ENCODE measurements around the gene HAPLN3. TPM values are rescaled to one million over a fixed set of nuclear protein-coding genes. Genes with fewer than 3 reads are reported as not detected.

The HAPLN3 gene
- total RNA-seq, 4 donors from 2014 or later, result 3.6 to 14.0 (median 5.8) TPM

GRCh38 chr15:88833731-88834100 lies 61.6 kb downstream of the HAPLN3 start:
- DNase-seq, result no peak
- intact Hi-C loops (cut with DNase I), result loop anchor here (10.0 kb wide), 1 partner anchor 209 kb away; the partner anchor contains the start of gene AEN
- Histone ChIP-seq H3K27me3 (no peaks in the 10 kb centered on the region), H3K4me3 (replicated peaks in 1 of 3) (no peak overlapping the region), H3K36me3 (no peaks in the 10 kb centered on the region), H3K27ac (no peak overlapping the region), H3K4me1 (no peaks in the 10 kb centered on the region), H3K9me3 (no peaks in the 10 kb centered on the region)
- no peak for TF ChIP-seq POLR2A (IDR thresholded peaks at IDR 0.05)
- no peak for TF ChIP-seq CTCF (IDR thresholded peaks at IDR 0.05)
- 63 to 69% methylated on average over 8 of the region's 8 CpGs for WGBS, 2 donors

GRCh38 chr15:88832820-88833730 lies 62.3 kb downstream of the HAPLN3 start:
- no peaks in the 10 kb centered on the region for H3K27me3 ChIP-seq
- 73 to 76% methylated on average over 12 of the region's 12 CpGs for WGBS, 2 donors
- no peaks in the 10 kb centered on the region for H3K4me1 ChIP-seq
- H3K4me3 ChIP-seq (replicated peaks in 1 of 3), result no peak overlapping the region
- intact Hi-C loops (cut with DNase I), result loop anchor here (10.0 kb wide), 1 partner anchor 208 kb away; the partner anchor contains the start of gene AEN
- H3K36me3 ChIP-seq, result no peaks in the 10 kb centered on the region
- H3K27ac ChIP-seq, result no peak overlapping the region
- H3K9me3 ChIP-seq, result no peaks in the 10 kb centered on the region
- TF ChIP-seq POLR2A (IDR thresholded peaks at IDR 0.05) (no peak), CTCF (IDR thresholded peaks at IDR 0.05) (no peak)
- no peak for DNase-seq

GRCh38 chr15:88830016-88830415 lies 65.3 kb downstream of the HAPLN3 start:
- intact Hi-C loops (cut with DNase I), result loop anchor here (10.0 kb wide), 1 partner anchor 205 kb away; the partner anchor contains the start of gene AEN
- Histone ChIP-seq H3K36me3 (no peaks in the 10 kb centered on the region), H3K27ac (no peak overlapping the region), H3K9me3 (no peaks in the 10 kb centered on the region), H3K4me3 (replicated peaks in 1 of 3) (no peak overlapping the region), H3K27me3 (no peaks in the 10 kb centered on the region), H3K4me1 (no peaks in the 10 kb centered on the region)
- WGBS, 2 donors, result 66 to 83% methylated on average over 5 of the region's 5 CpGs
- no peak for TF ChIP-seq POLR2A (IDR thresholded peaks at IDR 0.05)
- TF ChIP-seq CTCF (IDR thresholded peaks at IDR 0.05), result no peak
- DNase-seq, result no peak

GRCh38 chr15:88828791-88829190 lies 66.6 kb downstream of the HAPLN3 start:
- intact Hi-C loops (cut with DNase I), result no loop called here
- 73 to 76% methylated on average over 5 of the region's 5 CpGs for WGBS, 2 donors

More at GRCh38 chr15:88828791-88829190, 66.6 kb downstream of the HAPLN3 start:
- no peaks in the 10 kb centered on the region for H3K9me3 ChIP-seq
- no peak overlapping the region for H3K27ac ChIP-seq
- H3K4me1 ChIP-seq, result no peaks in the 10 kb centered on the region
- H3K27me3 ChIP-seq, result no peaks in the 10 kb centered on the region
- no peaks in the 10 kb centered on the region for H3K36me3 ChIP-seq
- TF ChIP-seq POLR2A (IDR thresholded peaks at IDR 0.05) (no peak), CTCF (IDR thresholded peaks at IDR 0.05) (no peak)
- DNase-seq, result no peak
- H3K4me3 ChIP-seq (replicated peaks in 1 of 3), result no peak overlapping the region

Other genes with a start within 250 kb of the HAPLN3 start
- under 1 TPM in 3 of 4 donors, not detected in 1; 0.13 to 0.73 (median 0.25) TPM for gene ACAN, start 92.1 kb downstream of the HAPLN3 start, total RNA-seq
- gene MFGE8, start 17.8 kb upstream of the HAPLN3 start, total RNA-seq, result 100 to 1,000 TPM in 2 of 4 donors, 10 to 100 TPM in 2; 94.8 to 161 (median 101) TPM
- 10 to 100 TPM; 52.0 to 74.4 (median 66.2) TPM for gene ABHD2, start 192.9 kb upstream of the HAPLN3 start, total RNA-seq